Pancreas (tissue), 10 donors: ENCODE results near the gene FAHD2A. TPM values are rescaled to one million over a fixed set of nuclear protein-coding genes. Genes with fewer than 3 reads are reported as not detected.
"Not testable (repeated sequence)": the region's sequence is repeated elsewhere in the genome, so short reads cannot be mapped to it uniquely, and the experiment has no call there.

Experiments
- ATAC-seq, 4 donors: fragments of 200-7000 bp; cut with Tn5 transposase; one replicate each; pipeline versions ENCODE4 v1.8.0 to v1.9.1; 2020; ENCODE audit warnings: mild to moderate bottlenecking in 4 of 4, moderate library complexity in 4 of 4
- DNase-seq, 6 donors: peaks; one replicate each; pipeline ENCODE4 v3.0.0-alpha.2; 2020
- FAIRE-seq: peaks from 2 replicates; lab custom pipeline; 2012; peaks lifted over from hg19 to GRCh38; lab: Jason Lieb, UNC
- H3K27ac ChIP-seq, 4 donors: fragments of 200-600 bp; sonication (generic); 1 replicate in 3 of 4; 2 replicates in 1 of 4; pipeline versions ENCODE4 v1.5.0 to v1.8.0; 2020
- H3K27me3 ChIP-seq, 4 donors: fragments of 200-600 bp; one replicate each; pipeline ENCODE4 v1.8.0; 2021
- H3K36me3 ChIP-seq, 3 donors: fragments of 200-600 bp; sonication (generic) in 1 of 3; one replicate each; pipeline versions ENCODE4 v1.5.0 to v1.8.0; 2020 to 2021
- H3K4me1 ChIP-seq, 3 donors: fragments of 200-600 bp; one replicate each; pipeline ENCODE4 v1.8.0; 2021
- H3K4me3 ChIP-seq, 4 donors: fragments of 200-600 bp; sonication (generic) in 2 of 4; one replicate each; pipeline versions ENCODE4 v1.5.0 to v1.8.0; 2020 to 2021
- H3K9me3 ChIP-seq, 4 donors: fragments of 200-600 bp; one replicate each; pipeline ENCODE4 v1.8.0; 2021
- CTCF ChIP-seq, 4 donors: fragments of 200-600 bp; sonication (generic) in 3 of 4; IDR thresholded peaks; one replicate each; pipeline versions ENCODE4 v1.5.0 to v1.8.0; 2021; ENCODE audit warnings: antibody characterized with exemption in 4 of 4
- WGBS, 2 donors: extraction: QIAGEN DNeasy Blood & Tissue Kit; methylation state at CpG; one replicate each; pipeline ENCODE4 v1.1.7; 2013; 5-methylcytosine and 5-hydroxymethylcytosine counted together
- intact Hi-C, 3 donors: fragments of 100-400 bp; cut with DNase I; formaldehyde crosslinking; loops; one replicate each; pipeline versions ENCODE4 v1.11.1 to v1.14.2; 2022
- polyA plus RNA-seq, 2 donors: library from polyadenylated mRNA; stranded (reverse); fragments of 200-250 nt; gene quantifications; one replicate each; pipeline ENCODE4 v1.2.3, GENCODE V29; 2013
- total RNA-seq, 6 donors: library from RNA; stranded (reverse); fragmentation: NEBNext Ultra II Directional in 4 of 6; extraction: Animal tissue kit (Norgen Biotek cat#: 25700) in 4 of 6; gene quantifications; one replicate each; pipeline versions ENCODE4 v1.2.1 to v1.2.4, GENCODE V29; 2021 to 2023
- donor health status: healthy with polysubstance abuse.
- donor health status: DM: no; HTN: no; CAD: no; lungs with moderate emphysema.
- donor health status: DM: no; HTN: no; CAD: no.
- donor health status: control.
- donor health status: control.
- donor health status: Bipolar disorder and iron deficiency.
- donor health status: DM: yes; HTN: yes; CAD: no.
- donor health status: DM: no; HTN: no; CAD: no.
- donor health status: DM: no; HTN: no; CAD: no.
- donor health status: DM: yes; HTN: yes; CAD: no.

FAHD2A gene
- total and polyA plus RNA-seq, 8 donors: 15.4 to 22.2 (median 18.3) TPM

DNA sequence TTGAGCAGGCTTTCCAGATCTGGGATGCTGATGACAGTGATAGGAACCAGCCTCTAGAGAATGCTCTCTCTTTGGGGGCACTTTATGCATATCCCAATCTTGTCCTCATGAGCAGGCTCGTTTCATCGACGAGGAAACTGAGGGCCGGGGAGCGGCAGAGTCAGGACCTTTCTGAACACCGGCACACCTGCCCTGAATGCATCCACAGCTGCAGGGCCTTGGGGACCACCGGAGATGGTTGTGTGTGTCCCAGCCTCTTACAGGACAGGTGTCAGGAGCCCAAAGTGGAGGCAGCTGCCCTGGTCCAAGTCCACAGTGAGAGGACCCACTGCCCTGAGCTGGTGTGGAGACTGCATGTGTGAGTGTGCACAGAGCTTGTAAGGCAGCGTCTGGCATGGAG is 47.6 kb upstream of the FAHD2A start:
- Histone ChIP-seq H3K36me3 (no peaks in the 10 kb centered on the region), H3K27me3 (no peaks in the 10 kb centered on the region), H3K9me3 (no peaks in the 10 kb centered on the region), H3K4me1 (no peaks in the 10 kb centered on the region), H3K27ac (no peak overlapping the region), H3K4me3 (no peak overlapping the region)
- WGBS, 2 donors: 80 to 96% methylated on average over 8 of the region's 8 CpGs
- no peak for FAIRE-seq
- DNase-seq: peak in 1 of 6 donors; percentile 5
- ATAC-seq: no peak
- intact Hi-C loops: no loop called here
- no peak for TF ChIP-seq CTCF (IDR thresholded peaks at IDR 0.05)

GRCh38 chr2:95355486-95355885 is 47.0 kb upstream of the FAHD2A start:
- H3K9me3 ChIP-seq, H3K27ac ChIP-seq, H3K4me3 ChIP-seq, H3K27me3 ChIP-seq, intact Hi-C loops, H3K4me1 ChIP-seq, ATAC-seq, H3K36me3 ChIP-seq, FAIRE-seq, DNase-seq: not testable (repeated sequence)
- 90 to 92% methylated on average over 4 of the region's 5 CpGs for WGBS, 2 donors

GRCh38 chr2:95356821-95357700 is 45.4 kb upstream of the FAHD2A start:
- H3K27ac ChIP-seq: no peak overlapping the region
- DNase-seq: peak in 2 of 6 donors; percentile 4 to 32
- no peaks in the 10 kb centered on the region for H3K4me1 ChIP-seq
- H3K4me3 ChIP-seq: no peak overlapping the region
- WGBS, 2 donors: 90 to 94% methylated on average over 12 of the region's 12 CpGs
- no peak for ATAC-seq
- no peak for TF ChIP-seq CTCF (IDR thresholded peaks at IDR 0.05)
- no peaks in the 10 kb centered on the region for H3K9me3 ChIP-seq
- intact Hi-C loops: no loop called here
- H3K27me3 ChIP-seq: no peaks in the 10 kb centered on the region
- H3K36me3 ChIP-seq: no peaks in the 10 kb centered on the region
- no peak for FAIRE-seq

GRCh38 chr2:95357717-95358280 is 44.7 kb upstream of the FAHD2A start:
- Histone ChIP-seq H3K4me1 (no peaks in the 10 kb centered on the region), H3K27ac (no peak overlapping the region), H3K36me3 (no peaks in the 10 kb centered on the region), H3K4me3 (no peak overlapping the region), H3K27me3 (no peaks in the 10 kb centered on the region), H3K9me3 (no peaks in the 10 kb centered on the region)
- ATAC-seq (no peak), DNase-seq (peak in 2 of 6 donors; percentile 11 to 23), FAIRE-seq (no peak)
- no peak for TF ChIP-seq CTCF (IDR thresholded peaks at IDR 0.05)
- WGBS, 2 donors: 92 to 93% methylated on average over 6 of the region's 6 CpGs
- intact Hi-C loops: no loop called here

- H3K27me3 ChIP-seq: no peaks in the 10 kb centered on the region
- WGBS, 2 donors: 78 to 83% methylated on average over 3 of the region's 3 CpGs
- no peak for TF ChIP-seq CTCF (IDR thresholded peaks at IDR 0.05)
- no peaks in the 10 kb centered on the region for H3K36me3 ChIP-seq
- intact Hi-C loops: no loop called here
- ATAC-seq: no peak
- no peaks in the 10 kb centered on the region for H3K4me1 ChIP-seq
- FAIRE-seq: no peak
- no peak overlapping the region for H3K27ac ChIP-seq
- no peak for DNase-seq
- H3K9me3 ChIP-seq: no peaks in the 10 kb centered on the region
- H3K4me3 ChIP-seq: no peak overlapping the region
Observed at GRCh38 chr2:95359031-95359430, 43.5 kb upstream of the FAHD2A start.
